ENCODE measurements around the gene APRT.

APRT gene

DNA sequence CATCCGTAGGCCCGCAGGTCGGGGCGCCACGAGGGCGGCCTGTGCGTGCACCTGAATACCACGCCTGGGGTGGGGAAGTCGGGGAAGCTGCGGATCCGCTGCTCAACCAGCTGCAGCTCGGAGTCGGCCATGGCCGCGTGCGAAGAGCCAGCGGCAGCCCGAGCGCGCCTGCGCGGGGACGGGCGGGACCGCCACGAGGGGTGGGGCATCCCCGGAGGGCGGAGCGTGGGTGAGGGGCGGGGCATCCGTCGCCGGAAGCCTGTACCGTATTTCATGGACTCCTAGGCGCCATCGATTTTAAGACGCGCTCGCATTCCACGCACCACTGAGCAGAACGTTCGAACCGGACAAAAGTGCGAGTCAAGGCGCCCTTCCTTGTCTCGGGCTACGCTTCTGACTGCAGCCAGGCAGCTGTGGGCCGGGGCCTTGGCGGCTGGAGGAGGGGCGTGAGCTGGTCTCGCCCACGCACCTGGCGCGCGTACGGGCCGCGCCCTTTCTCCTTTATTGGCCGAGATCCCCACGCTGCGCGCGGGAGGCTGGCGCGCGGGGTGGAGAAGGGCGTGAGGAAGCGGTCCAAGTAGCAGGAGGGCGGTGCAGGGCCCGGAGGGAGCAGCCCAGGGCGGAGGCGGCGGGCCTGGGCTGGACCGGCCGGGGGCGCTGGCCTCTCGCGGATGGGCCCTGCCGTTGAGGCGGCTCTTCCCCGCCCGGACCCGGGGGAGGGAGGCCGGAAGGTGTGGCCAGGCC, at the start of gene APRT:
TSS of gene APRT (minus strand) at position 160 of the 744 bp plus-strand sequence. CDS start at position 131, 29 bp downstream.
- peak; percentile 80 for DNase-seq

DNA sequence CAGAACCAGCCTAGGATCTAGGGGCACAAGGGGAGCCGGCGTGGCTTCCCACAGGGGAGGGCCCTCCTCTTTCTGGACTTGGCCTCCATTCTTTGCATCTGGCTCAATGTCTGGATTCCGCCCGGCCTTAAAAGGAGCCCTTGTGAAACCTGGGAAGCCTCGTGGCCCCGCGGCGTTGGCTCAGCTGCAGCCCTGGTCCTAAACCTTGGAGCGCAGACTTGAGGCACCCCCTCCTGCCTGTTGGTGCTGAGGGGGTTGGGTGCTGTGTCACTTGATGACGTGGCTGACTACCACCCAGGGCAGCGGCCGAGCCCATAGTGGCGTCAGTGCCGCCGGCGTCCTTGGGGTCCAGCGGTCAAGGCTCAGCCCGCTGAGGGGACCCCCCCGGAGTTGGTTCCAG, 49.6 kb upstream of the APRT start:
- DNase-seq, result no peak

DNA sequence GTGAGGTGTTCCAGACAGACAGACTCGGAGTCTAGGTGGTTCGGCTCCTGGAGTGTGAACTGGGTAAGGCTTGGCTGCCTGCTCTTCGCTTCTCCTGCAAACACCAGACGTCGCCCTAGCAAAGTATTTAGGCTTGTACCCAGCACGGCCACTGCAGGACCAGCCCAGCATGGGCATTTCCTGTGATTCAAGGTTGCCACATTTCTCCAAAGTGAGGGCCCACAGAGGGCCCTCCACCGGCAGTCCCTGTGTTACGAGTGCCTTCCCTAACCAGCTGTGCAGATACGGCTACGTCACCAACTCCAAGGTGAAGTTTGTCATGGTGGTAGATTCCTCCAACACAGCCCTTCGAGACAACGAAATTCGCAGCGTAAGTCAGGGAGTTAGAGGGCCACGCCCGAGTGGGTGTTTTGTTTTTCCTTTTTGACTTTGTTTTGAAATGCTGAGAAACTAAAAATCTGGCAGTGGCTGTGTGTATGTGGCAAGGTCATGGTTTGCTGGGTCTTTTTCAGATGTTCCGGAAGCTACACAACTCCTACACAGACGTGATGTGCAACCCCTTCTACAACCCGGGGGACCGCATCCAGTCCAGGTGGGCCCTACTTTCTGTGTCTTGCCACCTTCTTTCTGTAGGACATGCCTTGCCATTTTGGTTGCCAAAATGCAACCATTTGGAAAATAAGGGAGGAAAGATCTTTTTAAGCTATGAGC, 47.8 kb upstream of the APRT start:
- DNase-seq, result no peak

- peak; percentile 34 for DNase-seq
Observed at GRCh38 chr16:88857728-88858339, 46.1 kb upstream of the APRT start.

- DNase-seq, result peak; percentile 89
Observed at GRCh38 chr16:88856828-88857727, 45.4 kb upstream of the APRT start, which contains the start of the genes GALNS and TRAPPC2L. Gene GALNS (minus strand): TSS chr16:88856947. CDS start chr16:88856877, 70 bp downstream. Gene TRAPPC2L (plus strand): TSS chr16:88857127. CDS start chr16:88857151, 24 bp downstream.

DNA sequence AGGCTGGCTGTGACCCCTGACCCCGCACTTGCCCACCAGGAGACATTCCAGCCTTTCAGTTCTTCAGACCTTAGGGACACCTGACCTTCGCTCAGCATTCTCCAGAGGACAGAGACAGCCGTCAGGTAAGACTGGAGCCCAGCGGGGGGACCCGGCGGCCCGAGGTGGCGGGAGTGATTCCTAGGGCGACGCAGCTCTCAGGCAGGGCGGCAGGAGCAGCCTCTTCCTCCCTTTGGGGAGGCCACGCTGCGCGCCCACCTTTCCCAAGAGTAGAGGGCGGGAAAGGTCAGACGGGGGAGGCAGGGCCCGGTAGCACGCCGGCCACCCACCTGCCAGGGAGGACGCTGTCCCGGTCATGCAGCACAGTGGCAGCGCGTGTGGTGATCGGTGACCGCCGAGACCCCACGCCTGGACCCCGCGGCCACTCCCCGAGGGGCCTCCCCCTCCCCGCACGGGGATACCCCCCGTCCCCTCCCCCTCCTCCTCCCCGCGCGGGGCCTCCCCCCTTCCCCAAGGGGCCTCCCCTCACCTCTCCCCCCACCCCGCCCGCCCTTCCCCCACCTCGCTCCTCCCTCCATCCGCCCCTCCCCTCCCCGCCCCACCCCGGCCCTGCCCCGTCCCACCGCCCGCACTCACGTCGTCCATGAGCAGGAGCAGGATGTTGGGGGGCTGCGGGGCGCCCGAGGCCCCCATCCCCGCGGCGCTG, 44.5 kb upstream of the APRT start:
- no peak for DNase-seq

DNA sequence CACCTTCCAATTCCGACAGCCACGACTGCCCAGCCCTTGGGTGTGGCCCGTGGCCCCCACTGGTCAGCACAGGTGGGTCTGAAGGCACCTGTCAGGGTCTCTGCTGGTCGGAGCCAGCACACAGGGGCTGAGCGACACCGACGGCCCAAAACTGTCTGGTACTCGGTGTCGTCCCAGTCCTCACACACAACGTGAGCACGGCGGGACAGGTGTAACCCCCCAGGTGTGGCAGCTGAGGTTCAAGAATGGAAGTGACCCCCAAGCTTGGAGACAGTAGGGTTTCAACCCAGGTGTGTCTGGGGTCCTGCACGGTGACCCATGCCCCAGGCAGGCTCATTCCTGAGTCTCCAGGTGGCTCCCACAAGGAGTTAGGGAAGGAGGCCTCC, 44.0 kb upstream of the APRT start:
- DNase-seq, result no peak

- DNase-seq, result no peak
Observed at GRCh38 chr16:88855176-88855575, 43.4 kb upstream of the APRT start.

DNA sequence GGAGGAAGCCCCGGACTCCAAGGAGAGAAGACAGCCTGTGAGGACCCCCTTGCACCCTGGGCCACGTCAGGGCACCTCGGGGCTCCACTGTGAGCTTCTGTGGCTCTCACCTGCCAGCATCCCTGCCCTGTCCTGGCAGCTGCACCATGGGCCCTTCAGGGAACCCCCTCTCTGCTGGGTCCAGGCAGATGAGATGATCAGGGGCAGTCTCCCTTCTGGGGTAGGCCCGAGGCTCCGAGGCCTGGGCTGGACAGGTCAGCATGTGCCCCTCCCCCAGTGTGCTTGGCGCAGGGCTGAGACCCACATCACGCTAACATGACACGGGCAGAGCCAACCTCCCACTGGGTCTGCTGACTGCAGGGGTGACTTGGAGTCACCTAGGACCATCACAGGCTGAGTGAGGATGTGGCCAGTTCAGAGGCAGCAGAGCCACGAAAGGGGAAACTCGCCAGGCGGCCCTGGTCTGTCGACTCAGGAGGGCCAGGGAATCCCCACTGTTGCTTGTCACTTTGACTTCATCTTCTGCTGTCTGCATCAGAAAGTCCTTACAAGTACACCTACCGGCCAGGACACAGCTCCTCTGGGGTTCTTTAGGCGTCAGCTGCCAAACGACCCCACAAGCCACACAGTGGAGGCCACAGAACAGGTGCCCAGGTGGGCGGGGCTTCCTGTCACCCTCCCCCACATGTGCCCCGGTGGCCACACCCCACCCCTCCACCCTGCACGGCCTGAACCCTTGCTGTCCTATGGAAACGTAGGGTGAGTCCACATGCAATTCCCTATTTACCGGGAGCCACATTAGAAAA, 42.8 kb upstream of the APRT start:
- no peak for DNase-seq

- DNase-seq, result no peak
Observed at GRCh38 chr16:88853325-88853941, 41.7 kb upstream of the APRT start.

- no peak for DNase-seq
Observed at GRCh38 chr16:88851616-88852015, 39.9 kb upstream of the APRT start.

DNA sequence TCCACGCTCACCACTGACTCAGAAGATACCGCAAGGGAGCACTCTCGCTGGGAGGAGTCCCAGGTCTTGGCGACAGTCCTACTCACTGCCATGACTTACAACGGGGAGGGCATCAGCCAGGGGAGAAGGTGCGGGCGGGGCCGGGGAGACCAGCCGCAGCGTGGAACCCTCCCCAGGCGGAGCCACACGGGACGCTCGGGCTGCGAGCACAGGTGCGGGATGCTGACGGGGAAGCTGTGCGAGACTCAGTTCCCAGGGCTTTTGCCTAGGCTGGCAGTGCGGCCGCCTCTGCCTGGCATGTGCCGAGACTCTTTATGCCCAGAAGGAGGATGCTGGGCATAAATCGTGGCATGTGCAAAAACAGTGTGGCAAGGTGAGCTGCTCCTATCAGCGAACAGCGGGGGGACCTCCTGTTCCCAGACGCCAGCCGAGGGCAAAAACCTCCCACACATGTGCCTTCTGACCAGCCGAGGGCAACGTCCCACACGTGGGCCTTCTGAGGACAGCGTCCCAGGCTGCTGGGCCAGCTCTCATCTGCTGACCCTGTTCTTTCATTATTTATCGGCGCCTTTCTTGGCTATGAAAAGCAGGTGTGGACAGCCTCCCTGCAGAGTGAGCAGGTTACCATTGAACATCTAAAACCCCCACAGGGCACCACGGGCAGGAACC, 38.9 kb upstream of the APRT start:
- DNase-seq, result no peak

- no peak for DNase-seq
Observed at GRCh38 chr16:88848557-88848956, 36.8 kb upstream of the APRT start.

DNA sequence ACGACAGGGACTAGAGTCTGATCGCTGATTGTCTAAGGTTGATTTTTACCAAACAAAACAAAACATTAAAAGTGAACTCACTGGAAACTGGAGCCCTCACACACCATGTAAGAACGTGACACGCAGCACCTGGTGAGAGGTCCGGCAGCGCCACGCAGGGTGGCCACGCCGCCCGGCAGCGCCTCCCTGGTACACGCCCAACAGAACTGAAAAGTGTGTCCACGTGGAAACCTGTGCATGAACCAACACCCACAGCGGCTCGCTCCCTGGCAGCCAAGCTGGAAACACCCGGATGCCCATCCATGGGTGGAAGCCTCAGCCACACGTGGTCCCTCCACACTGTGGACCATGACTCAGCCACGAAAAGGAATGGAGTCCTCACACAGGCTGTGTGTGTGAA, 35.9 kb upstream of the APRT start:
- no peak for DNase-seq

DNA sequence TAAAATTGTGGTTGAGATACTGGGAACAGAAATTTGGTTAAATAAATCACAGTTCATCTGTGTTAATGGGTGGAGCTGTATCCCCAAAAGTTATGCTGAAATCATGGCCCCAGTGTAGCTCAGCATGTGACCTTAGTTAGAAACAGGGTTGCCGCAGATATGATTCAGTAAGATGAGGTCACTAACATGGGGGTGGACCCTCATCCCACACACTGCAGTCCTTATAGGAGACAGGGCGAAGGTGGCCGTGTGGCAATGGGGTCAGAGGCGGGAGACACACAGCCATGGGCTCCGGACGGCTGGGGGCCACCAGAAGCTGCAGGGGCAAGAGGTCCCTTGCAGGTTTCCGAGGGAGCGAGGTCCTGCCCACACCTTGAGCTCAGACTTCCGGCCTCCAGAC, 34.4 kb upstream of the APRT start:
- DNase-seq, result no peak

DNA sequence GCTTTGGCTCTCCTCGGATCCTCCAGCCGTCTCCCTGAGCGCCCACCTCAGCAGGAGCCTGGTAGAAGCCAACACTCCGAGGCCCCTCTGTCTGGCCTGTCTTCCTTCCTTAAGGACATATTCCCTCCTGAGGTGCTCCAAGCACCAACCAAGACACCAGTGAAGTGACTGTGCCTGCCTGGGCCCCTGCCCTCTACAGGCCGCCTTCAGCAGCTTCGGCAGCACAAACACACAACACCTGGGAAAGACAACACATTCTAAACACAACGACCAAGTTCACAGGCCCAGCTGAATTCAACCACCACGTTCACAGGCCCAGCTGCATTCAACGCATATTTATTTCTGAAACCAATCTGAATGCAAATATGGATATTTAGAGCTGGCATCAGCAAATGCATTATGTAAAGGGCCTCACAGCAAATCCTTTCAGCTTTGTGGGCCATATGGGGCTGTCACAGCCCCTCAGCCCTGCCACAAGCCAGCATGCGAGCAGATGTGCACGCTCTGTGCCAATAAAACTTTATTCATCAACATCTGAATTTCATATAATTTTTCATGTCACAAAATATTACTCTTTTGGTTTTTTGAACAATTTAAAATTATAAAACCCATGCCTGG, 32.8 kb upstream of the APRT start:
- peak; percentile 5 for DNase-seq

- DNase-seq, result no peak
Observed at GRCh38 chr16:88843256-88843655, 31.5 kb upstream of the APRT start.

DNA sequence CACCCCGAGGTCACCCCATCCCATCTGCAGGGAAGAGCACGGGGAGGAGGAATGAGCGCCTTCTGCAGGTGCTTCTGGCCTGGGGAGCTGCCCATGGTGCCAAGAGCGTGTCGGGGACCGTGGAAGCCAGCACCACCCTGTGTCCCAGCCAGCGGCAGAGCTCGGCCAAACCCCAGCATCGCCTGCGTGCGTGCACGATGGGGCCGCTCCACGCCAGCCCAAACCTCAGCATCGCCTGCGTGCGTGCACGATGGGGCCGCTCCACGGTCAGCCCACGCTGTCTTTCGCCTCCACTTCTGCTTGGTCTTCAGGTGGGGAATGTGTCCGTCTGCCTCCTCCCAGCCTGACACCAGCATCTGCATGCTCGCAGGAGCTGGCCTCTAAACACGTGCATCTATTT, 31.1 kb upstream of the APRT start:
- DNase-seq, result no peak

- DNase-seq, result no peak
Observed at GRCh38 chr16:88842308-88842756, 30.6 kb upstream of the APRT start.
